Measurements from ENCODE around the gene MVK.

GRCh38 chr12:109524466-109525278 lies 48.9 kb upstream of the MVK start:
- no peak for TF ChIP-seq RAD21 (IDR thresholded peaks at IDR 0.05; ENCODE audit: low read length)
- TF ChIP-seq, protein P1, sequence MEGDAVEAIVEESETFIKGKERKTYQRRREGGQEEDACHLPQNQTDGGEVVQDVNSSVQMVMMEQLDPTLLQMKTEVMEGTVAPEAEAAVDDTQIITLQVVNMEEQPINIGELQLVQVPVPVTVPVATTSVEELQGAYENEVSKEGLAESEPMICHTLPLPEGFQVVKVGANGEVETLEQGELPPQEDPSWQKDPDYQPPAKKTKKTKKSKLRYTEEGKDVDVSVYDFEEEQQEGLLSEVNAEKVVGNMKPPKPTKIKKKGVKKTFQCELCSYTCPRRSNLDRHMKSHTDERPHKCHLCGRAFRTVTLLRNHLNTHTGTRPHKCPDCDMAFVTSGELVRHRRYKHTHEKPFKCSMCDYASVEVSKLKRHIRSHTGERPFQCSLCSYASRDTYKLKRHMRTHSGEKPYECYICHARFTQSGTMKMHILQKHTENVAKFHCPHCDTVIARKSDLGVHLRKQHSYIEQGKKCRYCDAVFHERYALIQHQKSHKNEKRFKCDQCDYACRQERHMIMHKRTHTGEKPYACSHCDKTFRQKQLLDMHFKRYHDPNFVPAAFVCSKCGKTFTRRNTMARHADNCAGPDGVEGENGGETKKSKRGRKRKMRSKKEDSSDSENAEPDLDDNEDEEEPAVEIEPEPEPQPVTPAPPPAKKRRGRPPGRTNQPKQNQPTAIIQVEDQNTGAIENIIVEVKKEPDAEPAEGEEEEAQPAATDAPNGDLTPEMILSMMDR (IDR thresholded peaks at IDR 0.05) = no peak
- TF ChIP-seq POLR2AphosphoS5 (IDR thresholded peaks at IDR 0.05; ENCODE audit: low read depth, low read length) = no peak
- TF ChIP-seq TEAD4 (IDR thresholded peaks at IDR 0.05; ENCODE audit: borderline replicate concordance, insufficient read depth) = no peak
- TF ChIP-seq NRF1 (IDR thresholded peaks at IDR 0.05; ENCODE audit: low read depth, low read length) = no peak
- TF ChIP-seq, protein P2, sequence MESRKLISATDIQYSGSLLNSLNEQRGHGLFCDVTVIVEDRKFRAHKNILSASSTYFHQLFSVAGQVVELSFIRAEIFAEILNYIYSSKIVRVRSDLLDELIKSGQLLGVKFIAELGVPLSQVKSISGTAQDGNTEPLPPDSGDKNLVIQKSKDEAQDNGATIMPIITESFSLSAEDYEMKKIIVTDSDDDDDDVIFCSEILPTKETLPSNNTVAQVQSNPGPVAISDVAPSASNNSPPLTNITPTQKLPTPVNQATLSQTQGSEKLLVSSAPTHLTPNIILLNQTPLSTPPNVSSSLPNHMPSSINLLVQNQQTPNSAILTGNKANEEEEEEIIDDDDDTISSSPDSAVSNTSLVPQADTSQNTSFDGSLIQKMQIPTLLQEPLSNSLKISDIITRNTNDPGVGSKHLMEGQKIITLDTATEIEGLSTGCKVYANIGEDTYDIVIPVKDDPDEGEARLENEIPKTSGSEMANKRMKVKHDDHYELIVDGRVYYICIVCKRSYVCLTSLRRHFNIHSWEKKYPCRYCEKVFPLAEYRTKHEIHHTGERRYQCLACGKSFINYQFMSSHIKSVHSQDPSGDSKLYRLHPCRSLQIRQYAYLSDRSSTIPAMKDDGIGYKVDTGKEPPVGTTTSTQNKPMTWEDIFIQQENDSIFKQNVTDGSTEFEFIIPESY (IDR thresholded peaks at IDR 0.05; ENCODE audit: borderline replicate concordance, low read depth) = no peak
- no peak for TF ChIP-seq JUND (IDR thresholded peaks at IDR 0.05)
- TF ChIP-seq EP300 (IDR thresholded peaks at IDR 0.05; ENCODE audit: borderline replicate concordance in 1 of 2, low read depth in 1 of 2, low read length in 1 of 2) = no peak
- TF ChIP-seq EZH2phosphoT487 (IDR thresholded peaks at IDR 0.05; ENCODE audit: borderline replicate concordance, low read depth) = no peak
